ENCODE measurements around the gene SEMA4A.

GRCh38 chr1:156213644-156213966 is 60.2 kb downstream of the SEMA4A start:
- TF ChIP-seq CTCF (conservative IDR thresholded peaks at IDR 0.05) (no peak), ZFX (IDR thresholded peaks at IDR 0.05) (no peak)

Data from C4-2B (cell line).